HG03558 (cell line): Measurements from ENCODE around the gene UPF1.
"Not testable (repeated sequence)": the region's sequence is repeated elsewhere in the genome, so short reads cannot be mapped to it uniquely, and the experiment has no call there.

Source experiments
- ATAC-seq: cut with Tn5 transposase; IDR thresholded peaks from one replicate; pipeline ENCODE4 v1.9.1; 2021; ENCODE audit warnings: moderate number of reproducible peaks; ENCODE audit not compliant: unreplicated experiment; ENCODE audit errors: extremely low read depth

Gene UPF1

GRCh38 chr19:18895038-18895823 lies 63.5 kb downstream of the UPF1 start:
- no peak for ATAC-seq

- ATAC-seq, result no peak
Measured at GRCh38 chr19:18895824-18896341, 64.1 kb downstream of the UPF1 start, which contains the start of gene CERS1. Gene CERS1, minus strand, starts transcription at chr19:18896158. Its CDS starts 86 bp downstream, at chr19:18896072.

- no peak for ATAC-seq
Measured at GRCh38 chr19:18896421-18896841, 64.7 kb downstream of the UPF1 start.

GRCh38 chr19:18897094-18898029 lies 65.6 kb downstream of the UPF1 start:
- ATAC-seq, result no peak

GRCh38 chr19:18898081-18898606 lies 66.4 kb downstream of the UPF1 start:
- ATAC-seq, result no peak

GRCh38 chr19:18898607-18899408 lies 67.0 kb downstream of the UPF1 start:
- no peak for ATAC-seq

GRCh38 chr19:18899624-18900560 lies 68.1 kb downstream of the UPF1 start:
- ATAC-seq, result no peak

GRCh38 chr19:18900700-18901481 lies 69.1 kb downstream of the UPF1 start:
- no peak for ATAC-seq

GRCh38 chr19:18901491-18901890 lies 69.7 kb downstream of the UPF1 start:
- ATAC-seq, result no peak

- ATAC-seq, result not testable (repeated sequence)
Measured at GRCh38 chr19:18902519-18902918, 70.8 kb downstream of the UPF1 start.

GRCh38 chr19:18903156-18904037 lies 71.6 kb downstream of the UPF1 start:
- no peak for ATAC-seq

GRCh38 chr19:18904334-18905057 lies 72.7 kb downstream of the UPF1 start:
- no peak for ATAC-seq

- ATAC-seq, result no peak
Measured at GRCh38 chr19:18905058-18905456, 73.3 kb downstream of the UPF1 start.

GRCh38 chr19:18905513-18906236 lies 73.9 kb downstream of the UPF1 start:
- ATAC-seq, result no peak

- no peak for ATAC-seq
Measured at GRCh38 chr19:18906605-18907519, 75.1 kb downstream of the UPF1 start.
